Stimulated activated CD4-positive, alpha-beta T cell treated with anti-CD3 and anti-CD28 coated beads, Interleukin-15, amount 100 ng/mL, for 48 hours (primary cell): ENCODE measurements around the gene KCNK17.

Experiments used
- DNase-seq, 2 donors: peaks; one replicate each; pipeline ENCODE4 v3.0.0-alpha.2; 2020; ENCODE audit warnings: low read depth in 2 of 2

The KCNK17 gene, protein sequence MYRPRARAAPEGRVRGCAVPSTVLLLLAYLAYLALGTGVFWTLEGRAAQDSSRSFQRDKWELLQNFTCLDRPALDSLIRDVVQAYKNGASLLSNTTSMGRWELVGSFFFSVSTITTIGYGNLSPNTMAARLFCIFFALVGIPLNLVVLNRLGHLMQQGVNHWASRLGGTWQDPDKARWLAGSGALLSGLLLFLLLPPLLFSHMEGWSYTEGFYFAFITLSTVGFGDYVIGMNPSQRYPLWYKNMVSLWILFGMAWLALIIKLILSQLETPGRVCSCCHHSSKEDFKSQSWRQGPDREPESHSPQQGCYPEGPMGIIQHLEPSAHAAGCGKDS

GRCh38 chr6:39314273-39314795 is at the start of gene KCNK17:
Gene KCNK17, minus strand, starts transcription at chr6:39314419. Its CDS starts 99 bp downstream, at chr6:39314320.
- no peak for DNase-seq

DNA sequence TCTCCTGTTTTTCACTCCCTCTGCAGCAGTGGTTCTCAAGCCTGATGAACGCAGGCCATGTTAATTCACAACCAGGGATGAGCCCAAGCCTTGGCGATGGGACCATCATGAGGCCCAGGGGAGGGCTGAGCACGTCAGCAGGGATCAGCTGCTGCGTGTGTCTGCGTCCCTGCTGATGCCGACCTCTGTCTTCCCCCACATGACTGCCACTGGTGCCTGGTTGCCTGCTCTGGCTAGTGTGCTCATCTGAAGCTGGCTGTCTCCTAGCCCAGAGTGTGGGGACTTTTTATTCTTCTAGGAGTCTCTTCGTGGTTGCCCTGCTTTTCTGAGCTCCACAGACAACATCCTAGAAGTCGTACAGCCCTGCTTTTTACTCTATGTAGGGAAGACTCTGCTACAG is 49.1 kb upstream of the KCNK17 start:
- no peak for DNase-seq

- no peak for DNase-seq
Measured at GRCh38 chr6:39362487-39362865, 48.3 kb upstream of the KCNK17 start.

DNA sequence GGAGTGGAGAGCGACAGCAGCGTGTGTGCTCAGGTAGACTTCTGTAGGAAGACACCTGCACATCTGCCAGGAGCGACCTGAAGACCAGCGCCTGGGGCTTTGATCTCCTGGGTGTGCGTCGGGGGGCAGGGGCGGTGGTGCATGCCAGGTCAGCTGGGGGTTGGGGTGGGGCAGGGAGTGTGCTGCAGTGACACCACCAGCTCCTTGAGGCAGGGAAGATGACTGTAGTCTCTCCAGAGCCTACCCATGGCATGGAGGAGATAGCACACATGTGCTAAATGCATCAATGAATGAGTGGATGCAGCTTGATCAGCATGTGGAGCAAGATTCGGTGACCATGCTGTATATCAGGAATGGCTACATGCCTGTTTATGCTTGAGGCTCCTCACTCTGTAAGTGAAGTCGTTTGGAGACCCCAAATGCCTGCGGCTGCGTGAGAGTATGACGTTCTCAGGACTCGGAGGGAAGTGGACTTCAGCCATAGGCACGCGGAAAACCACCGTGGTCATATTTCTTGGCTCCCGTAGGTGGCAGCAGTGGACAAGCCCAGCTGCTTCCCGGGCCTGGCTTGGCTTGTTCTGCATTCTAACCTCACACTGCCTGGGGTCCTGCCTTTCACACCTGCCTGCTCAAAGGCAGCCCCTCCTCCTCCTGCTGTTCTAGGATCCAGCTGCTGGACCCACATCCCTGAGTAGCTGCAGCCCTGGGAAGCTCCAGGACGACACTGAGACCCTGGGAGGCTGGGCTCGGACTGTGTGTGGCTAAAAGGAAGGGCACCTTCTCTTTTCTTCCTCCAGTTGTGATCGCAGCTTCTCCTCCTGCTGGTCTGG is 47.7 kb upstream of the KCNK17 start:
- DNase-seq: peak; percentile 18 to 42

GRCh38 chr6:39360378-39360777 is 46.2 kb upstream of the KCNK17 start:
- no peak for DNase-seq

DNA sequence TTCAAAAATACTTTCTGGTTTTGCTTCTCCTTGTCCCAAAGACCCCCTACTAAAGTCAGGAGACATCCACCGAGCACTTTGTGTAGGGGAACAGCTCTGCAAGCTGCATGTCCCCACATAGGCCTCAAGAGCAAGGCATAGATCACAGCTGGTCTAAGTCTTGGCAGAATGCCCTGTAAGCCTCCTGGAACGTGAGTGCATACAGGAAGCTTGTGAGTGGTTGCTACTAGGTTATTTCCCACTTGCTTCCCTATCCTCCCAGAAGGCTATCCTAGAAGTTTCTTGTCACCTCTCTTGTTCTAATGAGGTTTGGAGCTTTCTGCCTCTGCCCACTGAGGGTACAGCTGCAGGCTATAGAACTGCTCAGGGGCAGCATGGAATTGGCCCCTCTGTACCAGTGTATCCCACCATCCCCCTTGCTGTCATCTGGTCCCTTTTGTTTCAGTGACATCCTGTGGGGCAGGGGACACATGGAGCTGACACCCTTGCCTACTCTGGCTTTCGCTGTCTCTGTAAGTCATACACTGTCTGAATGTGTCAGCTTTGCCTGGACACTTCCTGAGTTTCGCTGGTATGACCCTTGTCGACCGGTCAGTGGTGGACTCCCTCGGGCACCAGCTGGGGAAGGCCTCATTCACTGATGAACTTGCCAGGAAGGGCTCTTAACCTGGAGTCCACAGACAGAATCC is 43.9 kb upstream of the KCNK17 start:
- DNase-seq: no peak

GRCh38 chr6:39353698-39354315 is 39.6 kb upstream of the KCNK17 start:
- DNase-seq: no peak

DNA sequence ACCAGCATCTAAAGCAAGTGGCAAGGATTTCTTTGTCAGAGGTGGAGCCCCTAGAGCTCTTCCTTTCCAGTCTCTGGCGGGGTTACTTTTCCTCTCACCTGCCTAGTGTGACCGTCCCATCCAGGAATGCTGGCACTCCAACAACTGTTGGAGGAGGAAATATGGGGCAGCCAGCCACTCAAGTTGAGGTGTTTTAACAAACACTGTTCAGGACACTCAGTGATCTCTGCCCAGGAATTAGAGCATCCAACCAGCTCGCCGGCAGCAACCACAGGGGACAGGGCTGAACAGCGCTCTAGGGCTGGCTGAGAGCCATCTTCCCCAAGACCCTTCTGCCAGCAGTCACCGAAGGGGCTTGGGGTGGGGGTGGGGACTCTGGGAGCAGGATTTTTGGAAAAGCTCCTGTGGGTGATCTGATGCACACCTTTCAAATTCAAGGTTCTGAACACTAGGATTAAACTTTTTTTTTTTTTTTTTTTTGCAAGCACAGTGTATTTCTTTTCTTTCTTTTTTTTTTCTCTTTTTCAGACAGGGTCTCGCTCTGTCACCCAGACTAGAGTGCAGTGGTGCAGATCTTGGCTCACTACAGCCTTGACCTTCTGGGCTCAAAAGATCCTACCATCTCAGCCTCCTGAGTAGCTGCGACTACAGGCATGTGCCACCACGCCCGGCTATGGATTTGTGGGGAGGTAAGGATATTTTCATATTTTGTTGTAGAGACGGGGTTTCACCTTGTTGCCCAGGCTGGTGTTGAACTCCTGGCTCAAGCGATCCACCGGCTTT is 36.7 kb upstream of the KCNK17 start:
- no peak for DNase-seq

GRCh38 chr6:39348740-39349139 is 34.5 kb upstream of the KCNK17 start:
- no peak for DNase-seq

GRCh38 chr6:39347906-39348585 is 33.8 kb upstream of the KCNK17 start:
- DNase-seq: peak; percentile 17 to 49

DNA sequence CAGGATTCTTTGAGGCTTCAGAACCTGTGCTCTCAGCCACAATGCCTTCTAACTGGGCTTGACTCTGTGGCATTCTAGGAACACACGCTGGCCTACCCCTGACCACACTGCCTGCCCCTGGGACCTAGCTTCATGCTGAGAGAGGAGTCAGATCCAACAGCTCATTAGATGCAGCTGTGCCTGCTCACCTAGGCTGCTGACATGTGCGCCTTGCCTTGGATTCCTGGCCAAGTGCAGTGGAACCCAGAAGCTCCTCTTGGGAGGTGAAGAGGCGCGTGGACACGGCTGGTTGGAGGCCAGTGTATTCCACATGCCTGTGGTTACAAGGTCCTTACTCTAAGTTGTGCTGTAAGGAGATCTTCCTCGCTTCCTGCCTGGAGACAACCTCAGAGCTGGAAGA is 33.0 kb upstream of the KCNK17 start:
- DNase-seq: no peak

DNA sequence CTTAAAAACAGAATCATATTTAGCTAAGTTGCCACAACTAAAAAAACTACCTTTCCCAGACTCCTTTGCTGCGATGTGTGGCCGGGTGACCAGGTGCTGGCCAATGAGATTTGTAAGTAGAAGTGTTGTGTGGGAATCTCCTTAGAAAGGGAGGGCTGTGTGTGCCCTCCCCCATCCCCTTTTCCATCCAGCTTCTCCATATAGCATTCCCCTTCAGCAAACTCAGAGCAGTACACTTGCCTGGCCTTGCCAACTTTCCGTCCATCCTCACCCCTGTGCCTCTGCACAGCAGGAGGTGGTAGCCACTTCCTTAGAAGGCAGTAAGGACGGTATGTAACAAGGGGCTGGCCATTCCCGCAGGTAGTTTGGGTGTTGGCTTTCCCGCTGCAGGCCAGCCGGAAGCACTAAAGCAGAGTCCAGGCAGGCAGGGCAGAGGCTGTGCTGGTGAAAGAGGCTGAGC is 30.6 kb upstream of the KCNK17 start:
- no peak for DNase-seq

- DNase-seq: no peak
Measured at GRCh38 chr6:39343396-39343870, 29.2 kb upstream of the KCNK17 start.

- no peak for DNase-seq
Measured at GRCh38 chr6:39342692-39343395, 28.6 kb upstream of the KCNK17 start.

DNA sequence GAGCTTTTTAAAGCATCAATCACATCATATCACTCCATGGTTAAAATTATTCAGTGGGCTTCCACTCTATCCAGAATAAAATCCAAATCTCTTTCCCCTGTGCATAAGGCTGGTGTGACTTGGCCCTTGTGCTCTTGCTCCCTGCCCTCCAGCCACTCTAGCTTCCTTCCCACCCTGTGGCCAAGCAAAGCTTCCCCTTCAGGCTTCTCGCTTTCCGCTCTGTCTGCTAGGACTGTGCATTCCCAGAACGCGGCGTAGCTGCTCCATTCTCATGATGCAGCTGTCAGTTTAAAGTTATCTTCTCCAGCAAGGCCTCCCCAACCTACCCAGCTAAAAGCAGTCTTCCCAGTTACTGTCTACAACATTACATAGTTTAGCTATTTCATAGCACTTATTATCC is 27.7 kb upstream of the KCNK17 start:
- no peak for DNase-seq

GRCh38 chr6:39341352-39341751 is 27.1 kb upstream of the KCNK17 start:
- DNase-seq: no peak

GRCh38 chr6:39339868-39340550 is 25.8 kb upstream of the KCNK17 start:
- no peak for DNase-seq

DNA sequence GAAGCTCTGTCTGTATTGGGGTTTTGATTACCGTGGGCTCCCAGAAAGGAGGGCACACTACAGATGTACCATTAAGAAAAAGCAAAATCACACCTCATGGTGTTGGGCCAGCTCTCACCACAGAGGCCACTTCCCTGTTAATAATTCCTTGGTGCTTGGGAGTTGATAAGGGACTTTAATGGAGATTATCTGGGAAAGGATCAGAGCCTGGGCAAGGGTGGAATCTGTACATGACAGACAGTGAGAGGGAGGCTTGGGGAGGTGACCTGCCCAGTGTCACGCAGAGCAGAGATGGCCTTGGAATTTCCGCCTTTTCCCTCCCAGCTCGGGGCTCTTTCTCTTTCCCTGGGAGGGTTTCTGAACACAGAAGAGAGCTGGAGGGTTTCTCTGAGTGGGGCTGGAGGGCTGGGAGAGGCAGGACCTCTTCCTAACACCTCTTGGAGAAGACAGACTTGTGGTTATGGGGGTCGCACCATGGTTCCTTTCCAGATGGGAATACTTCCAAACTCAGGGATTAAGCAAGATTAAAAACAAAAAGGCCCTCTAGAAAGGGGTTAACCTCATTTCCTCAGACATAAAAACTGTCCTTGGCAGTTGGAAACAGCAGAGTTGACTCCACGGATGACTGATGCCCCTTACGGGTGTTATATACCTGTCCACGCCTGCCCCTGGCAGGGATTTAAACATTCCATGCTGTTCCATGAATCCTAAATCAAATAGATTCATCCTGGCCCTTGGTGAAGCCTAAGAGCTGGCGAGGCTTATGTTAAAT is 25.1 kb upstream of the KCNK17 start:
- DNase-seq: no peak
